Measurements from ENCODE around the gene LY86.

DNA sequence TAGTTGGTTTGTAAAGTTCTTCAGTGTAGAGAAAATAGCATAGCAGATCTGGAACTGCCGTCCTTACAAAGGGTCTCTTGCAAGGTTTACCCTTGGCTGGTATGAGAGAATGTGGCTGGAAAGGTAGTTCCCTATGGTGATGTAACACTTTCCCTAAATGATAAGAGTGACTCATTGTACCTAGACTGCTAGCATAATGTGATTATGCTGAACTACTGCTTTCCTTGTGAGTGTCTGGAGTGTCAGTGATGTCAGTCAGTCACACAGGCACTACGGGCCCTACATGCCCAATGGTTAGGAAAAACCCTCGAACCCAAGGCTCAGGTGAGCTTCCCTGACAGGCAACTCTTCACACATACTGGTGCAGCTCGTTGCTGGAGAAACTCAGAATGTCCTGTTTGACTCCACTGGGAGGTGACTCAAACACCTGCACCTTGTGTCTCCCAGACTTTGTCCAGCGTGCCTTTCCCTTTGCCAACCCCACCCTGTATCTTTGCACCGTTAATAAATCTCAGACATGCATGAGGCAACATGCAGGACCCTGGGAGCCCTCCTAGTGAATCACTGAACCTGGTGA, 28.4 kb upstream of the LY86 start:
- TF ChIP-seq ERF (CRISPR knock-in tag; IDR thresholded peaks at IDR 0.05) (no peak), RAD21 (CRISPR knock-in tag; IDR thresholded peaks at IDR 0.05) (no peak), EP300 (IDR thresholded peaks at IDR 0.05; ENCODE audit: low read depth in 2 of 2, low read length in 2 of 2) (no peak), EP300 (CRISPR knock-in tag; IDR thresholded peaks at IDR 0.05; ENCODE audit: borderline replicate concordance) (no peak), RFX3 (CRISPR knock-in tag; IDR thresholded peaks at IDR 0.05) (no peak), ZNF12 (CRISPR knock-in tag; IDR thresholded peaks at IDR 0.05) (no peak), ZSCAN12 (CRISPR knock-in tag; IDR thresholded peaks at IDR 0.05) (no peak), ZNF83 (CRISPR knock-in tag; IDR thresholded peaks at IDR 0.05; ENCODE audit: borderline replicate concordance) (no peak), MTA3 (CRISPR knock-in tag; IDR thresholded peaks at IDR 0.05) (no peak)
- TF ChIP-seq, protein P1, sequence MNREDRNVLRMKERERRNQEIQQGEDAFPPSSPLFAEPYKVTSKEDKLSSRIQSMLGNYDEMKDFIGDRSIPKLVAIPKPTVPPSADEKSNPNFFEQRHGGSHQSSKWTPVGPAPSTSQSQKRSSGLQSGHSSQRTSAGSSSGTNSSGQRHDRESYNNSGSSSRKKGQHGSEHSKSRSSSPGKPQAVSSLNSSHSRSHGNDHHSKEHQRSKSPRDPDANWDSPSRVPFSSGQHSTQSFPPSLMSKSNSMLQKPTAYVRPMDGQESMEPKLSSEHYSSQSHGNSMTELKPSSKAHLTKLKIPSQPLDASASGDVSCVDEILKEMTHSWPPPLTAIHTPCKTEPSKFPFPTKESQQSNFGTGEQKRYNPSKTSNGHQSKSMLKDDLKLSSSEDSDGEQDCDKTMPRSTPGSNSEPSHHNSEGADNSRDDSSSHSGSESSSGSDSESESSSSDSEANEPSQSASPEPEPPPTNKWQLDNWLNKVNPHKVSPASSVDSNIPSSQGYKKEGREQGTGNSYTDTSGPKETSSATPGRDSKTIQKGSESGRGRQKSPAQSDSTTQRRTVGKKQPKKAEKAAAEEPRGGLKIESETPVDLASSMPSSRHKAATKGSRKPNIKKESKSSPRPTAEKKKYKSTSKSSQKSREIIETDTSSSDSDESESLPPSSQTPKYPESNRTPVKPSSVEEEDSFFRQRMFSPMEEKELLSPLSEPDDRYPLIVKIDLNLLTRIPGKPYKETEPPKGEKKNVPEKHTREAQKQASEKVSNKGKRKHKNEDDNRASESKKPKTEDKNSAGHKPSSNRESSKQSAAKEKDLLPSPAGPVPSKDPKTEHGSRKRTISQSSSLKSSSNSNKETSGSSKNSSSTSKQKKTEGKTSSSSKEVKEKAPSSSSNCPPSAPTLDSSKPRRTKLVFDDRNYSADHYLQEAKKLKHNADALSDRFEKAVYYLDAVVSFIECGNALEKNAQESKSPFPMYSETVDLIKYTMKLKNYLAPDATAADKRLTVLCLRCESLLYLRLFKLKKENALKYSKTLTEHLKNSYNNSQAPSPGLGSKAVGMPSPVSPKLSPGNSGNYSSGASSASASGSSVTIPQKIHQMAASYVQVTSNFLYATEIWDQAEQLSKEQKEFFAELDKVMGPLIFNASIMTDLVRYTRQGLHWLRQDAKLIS (CRISPR knock-in tag; IDR thresholded peaks at IDR 0.05), result no peak
- TF ChIP-seq, protein P2, sequence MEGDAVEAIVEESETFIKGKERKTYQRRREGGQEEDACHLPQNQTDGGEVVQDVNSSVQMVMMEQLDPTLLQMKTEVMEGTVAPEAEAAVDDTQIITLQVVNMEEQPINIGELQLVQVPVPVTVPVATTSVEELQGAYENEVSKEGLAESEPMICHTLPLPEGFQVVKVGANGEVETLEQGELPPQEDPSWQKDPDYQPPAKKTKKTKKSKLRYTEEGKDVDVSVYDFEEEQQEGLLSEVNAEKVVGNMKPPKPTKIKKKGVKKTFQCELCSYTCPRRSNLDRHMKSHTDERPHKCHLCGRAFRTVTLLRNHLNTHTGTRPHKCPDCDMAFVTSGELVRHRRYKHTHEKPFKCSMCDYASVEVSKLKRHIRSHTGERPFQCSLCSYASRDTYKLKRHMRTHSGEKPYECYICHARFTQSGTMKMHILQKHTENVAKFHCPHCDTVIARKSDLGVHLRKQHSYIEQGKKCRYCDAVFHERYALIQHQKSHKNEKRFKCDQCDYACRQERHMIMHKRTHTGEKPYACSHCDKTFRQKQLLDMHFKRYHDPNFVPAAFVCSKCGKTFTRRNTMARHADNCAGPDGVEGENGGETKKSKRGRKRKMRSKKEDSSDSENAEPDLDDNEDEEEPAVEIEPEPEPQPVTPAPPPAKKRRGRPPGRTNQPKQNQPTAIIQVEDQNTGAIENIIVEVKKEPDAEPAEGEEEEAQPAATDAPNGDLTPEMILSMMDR (CRISPR knock-in tag; IDR thresholded peaks at IDR 0.05), result no peak
